ENCODE results near the gene QPCTL. TPM values are rescaled to one million over a fixed set of nuclear protein-coding genes. Genes with fewer than 3 reads are reported as not detected.
A peak's percentile ranks its signal among the peaks of the same experiment; 100 is the strongest.

QPCTL gene
- total and polyA plus RNA-seq, 2 donors (not counting 1 experiment from before 2014, with no cell fraction given) = 9.4 to 50.9 TPM

- Histone ChIP-seq H3K79me2 (ENCODE audit: control insufficient read depth, insufficient read depth, low read length) (peaks cover 88% of the 10 kb centered on the region), H3K4me3 (ENCODE audit: control extremely low read depth in 1 of 5, extremely low read depth in 1 of 5, insufficient read depth in 1 of 5, low read depth in 2 of 5, low read length in 4 of 5) (peak overlapping the region; percentile 76 to 93 (median 82)), H3K9me3 (ENCODE audit: control extremely low read depth in 1 of 3, control insufficient read depth in 2 of 3, insufficient read depth in 1 of 3, low read length in 2 of 3) (peaks cover 0 to 3% (median 0%) of the 10 kb centered on the region in 3 donors), H3K9ac (ENCODE audit: low read length) (peak overlapping the region; percentile 77), H3K27me3 (replicated peaks in 1 of 4; ENCODE audit: control extremely low read depth in 1 of 4, control insufficient read depth in 3 of 4, insufficient read depth in 4 of 4, low read length in 3 of 4) (no peaks in the 10 kb centered on the region), H3K36me3 (replicated peaks in 1 of 2; ENCODE audit: control extremely low read depth in 1 of 2, control insufficient read depth in 1 of 2, extremely low read depth in 1 of 2, insufficient read depth in 2 of 2, low read length in 1 of 2) (peaks cover 0 to 14% of the 10 kb centered on the region in 2 experiments), H3K4me1 (ENCODE audit: control insufficient read depth in 2 of 2, insufficient read depth in 2 of 2, low read length in 2 of 2) (peaks cover 18 to 25% of the 10 kb centered on the region in 2 donors), H3K27ac (ENCODE audit: low read length in 2 of 2) (peak overlapping the region; percentile 76 to 94), H4K20me1 (ENCODE audit: control insufficient read depth, insufficient read depth, low read length, poor library complexity, severe bottlenecking) (peaks cover 26% of the 10 kb centered on the region), H3K4me2 (replicated peaks; ENCODE audit: low read depth, low read length, poor library complexity, severe bottlenecking) (peak overlapping the region; percentile 82), H2AFZ (ENCODE audit: insufficient read depth, low read depth, low read length, poor library complexity, severe bottlenecking) (peak overlapping the region; percentile 75)
- peak overlapping the region; percentile 91 for H3K4me3 Mint-ChIP-seq
- CTCF ChIA-PET = interaction anchor here (0.6 to 5.0 kb wide), 10 partner anchors 9 to 76 kb away, joined by 3 to 57 read pairs (median 3); partner anchors contain the start of genes FBXO46, QPCTL, SIX5 and SNRPD2
- H3K27me3 Mint-ChIP-seq = no peaks in the 10 kb centered on the region
- POLR2A ChIA-PET = interaction anchor here (0.6 to 2.4 kb wide), 12 partner anchors 9 to 259 kb away, joined by 3 to 41 read pairs (median 4); partner anchors contain the start of genes DMWD, FBXO46, QPCTL and SIX5
- no peaks in the 10 kb centered on the region for H3K9me3 Mint-ChIP-seq (ENCODE audit: insufficient read depth)
- peaks cover 39% of the 10 kb centered on the region for H3K4me1 Mint-ChIP-seq
- DNase-seq = peak; percentile 97
- intact Hi-C loops (cut with micrococcal nuclease) = loop anchor here (1.0 to 5.0 kb wide), 7 partner anchors 13 to 311 kb away; partner anchors contain the start of genes DMWD, FBXO46, OPA3 and POLR1G
- no peak for TF ChIP-seq EZH2 (IDR thresholded peaks at IDR 0.05; ENCODE audit: borderline replicate concordance, insufficient read depth, low read depth, low read length, poor library complexity, severe bottlenecking)
- no peak for TF ChIP-seq CTCF (IDR thresholded peaks at IDR 0.05)
- peak overlapping the region; percentile 97 for H3K27ac Mint-ChIP-seq
- WGBS (ENCODE audit: insufficient coverage) = under 1% methylated on average over 31 of the region's 51 CpGs
- peak; percentile 95 for ATAC-seq (ENCODE audit: low read depth)
Observed at GRCh38 chr19:45717131-45717982, 24.9 kb downstream of the QPCTL start.

All from B cell (primary cell).